Measurements from ENCODE around the gene SLC19A1.

SLC19A1 gene

GRCh38 chr21:45491623-45492022 lies 50.6 kb downstream of the SLC19A1 start:
- no peaks in the 10 kb centered on the region for H3K27me3 Mint-ChIP-seq (ENCODE audit: low read depth, poor library complexity)
- no peak for DNase-seq
- H3K4me1 Mint-ChIP-seq: peaks cover 15% of the 10 kb centered on the region
- H3K27ac Mint-ChIP-seq: peak overlapping the region; percentile 61
- H3K36me3 Mint-ChIP-seq (ENCODE audit: low read depth): no peaks in the 10 kb centered on the region
- no peak for TF ChIP-seq CTCF (IDR thresholded peaks at IDR 0.05)
- no peak overlapping the region for H3K4me3 Mint-ChIP-seq
- no peaks in the 10 kb centered on the region for H3K9me3 Mint-ChIP-seq

DNA sequence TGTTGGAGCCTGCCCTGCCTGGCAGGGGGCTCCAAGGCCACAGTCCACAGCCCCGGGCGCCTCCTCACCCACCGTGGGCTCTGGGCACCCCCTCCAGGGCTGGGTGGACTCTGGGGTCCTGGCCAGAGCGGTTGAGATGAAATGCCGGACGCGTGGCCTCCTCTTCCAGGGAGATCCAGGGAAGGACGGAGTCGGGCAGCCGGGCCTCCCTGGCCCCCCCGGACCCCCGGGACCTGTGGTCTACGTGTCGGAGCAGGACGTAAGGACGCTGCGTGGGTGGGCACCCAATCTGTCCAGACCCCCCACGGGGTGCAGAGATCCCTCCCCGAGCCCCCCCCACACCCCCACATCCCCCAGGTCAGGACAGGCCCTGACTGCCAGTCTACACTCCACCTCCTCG lies 51.2 kb downstream of the SLC19A1 start:
- no peak overlapping the region for H3K4me3 Mint-ChIP-seq

GRCh38 chr21:45490049-45490731 lies 52.0 kb downstream of the SLC19A1 start:
- no peaks in the 10 kb centered on the region for H3K27me3 Mint-ChIP-seq (ENCODE audit: low read depth, poor library complexity)
- DNase-seq: no peak
- no peak overlapping the region for H3K4me3 Mint-ChIP-seq
- no peak overlapping the region for H3K27ac Mint-ChIP-seq
- H3K4me1 Mint-ChIP-seq: peaks cover 19% of the 10 kb centered on the region
- no peak for TF ChIP-seq CTCF (IDR thresholded peaks at IDR 0.05)
- no peaks in the 10 kb centered on the region for H3K9me3 Mint-ChIP-seq
- H3K36me3 Mint-ChIP-seq (ENCODE audit: low read depth): no peaks in the 10 kb centered on the region

More for the DNA sequence above, 51.2 kb downstream of the SLC19A1 start:
- Mint-ChIP-seq H3K4me1 (peaks cover 19% of the 10 kb centered on the region), H3K27me3 (ENCODE audit: low read depth, poor library complexity) (no peaks in the 10 kb centered on the region), H3K27ac (no peak overlapping the region), H3K9me3 (no peaks in the 10 kb centered on the region), H3K36me3 (ENCODE audit: low read depth) (no peaks in the 10 kb centered on the region)
- TF ChIP-seq CTCF (IDR thresholded peaks at IDR 0.05): no peak
- DNase-seq: no peak

GRCh38 chr21:45489722-45489982 lies 52.6 kb downstream of the SLC19A1 start:
- TF ChIP-seq CTCF (IDR thresholded peaks at IDR 0.05): no peak
- DNase-seq: no peak
- H3K9me3 Mint-ChIP-seq: no peaks in the 10 kb centered on the region
- no peak overlapping the region for H3K4me3 Mint-ChIP-seq
- no peak overlapping the region for H3K27ac Mint-ChIP-seq
- H3K27me3 Mint-ChIP-seq (ENCODE audit: low read depth, poor library complexity): no peaks in the 10 kb centered on the region
- H3K36me3 Mint-ChIP-seq (ENCODE audit: low read depth): peaks cover 1% of the 10 kb centered on the region
- H3K4me1 Mint-ChIP-seq: peaks cover 19% of the 10 kb centered on the region

DNA sequence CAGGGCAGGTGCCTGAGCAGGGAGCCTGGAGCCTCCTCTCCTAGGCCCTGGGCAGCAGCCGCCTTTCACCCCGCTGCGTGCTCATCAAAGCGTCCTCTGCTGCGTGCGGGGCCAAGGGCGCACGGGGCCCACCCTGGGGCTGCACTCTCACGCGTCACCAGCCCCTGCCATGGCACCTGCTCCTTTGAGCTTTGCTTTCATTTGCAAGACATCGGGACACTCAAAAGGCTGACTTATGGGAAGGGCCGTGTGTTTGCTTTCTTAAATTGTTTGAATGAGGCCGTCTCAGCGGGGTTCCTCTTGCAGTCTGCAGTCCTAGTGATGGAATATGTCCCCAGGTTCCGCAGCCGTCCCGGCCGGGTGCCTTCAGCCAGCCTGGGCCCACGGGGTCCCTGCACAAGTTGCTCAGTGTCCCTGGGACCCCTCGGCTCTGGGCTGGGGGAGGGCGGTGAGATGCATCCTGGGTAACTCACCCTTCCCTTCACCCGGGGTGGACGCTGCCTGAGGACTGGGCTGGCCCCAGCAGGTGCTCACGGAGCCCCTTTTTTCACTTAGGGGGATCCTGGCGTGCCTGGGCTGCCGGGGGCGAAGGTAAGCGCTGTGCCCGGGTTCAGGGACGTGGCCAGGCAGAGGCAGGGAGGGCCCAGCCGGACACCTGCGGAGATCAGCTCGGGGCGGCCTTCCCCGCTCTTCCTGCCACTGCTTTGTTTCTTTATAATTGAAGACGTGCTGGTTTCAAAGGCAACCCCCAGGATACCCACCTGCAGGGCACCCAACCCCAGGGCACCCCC lies 53.1 kb downstream of the SLC19A1 start:
- Mint-ChIP-seq H3K27me3 (ENCODE audit: low read depth, poor library complexity) (no peaks in the 10 kb centered on the region), H3K27ac (peak overlapping the region; percentile 68), H3K4me1 (peaks cover 19% of the 10 kb centered on the region), H3K9me3 (no peaks in the 10 kb centered on the region), H3K4me3 (no peak overlapping the region), H3K36me3 (ENCODE audit: low read depth) (peaks cover 6% of the 10 kb centered on the region)
- DNase-seq: no peak
- TF ChIP-seq CTCF (IDR thresholded peaks at IDR 0.05): no peak

All from nephron progenitor cell (in vitro differentiated cells).